K562 (cell line): ENCODE measurements around the gene BTF3L4. TPM values are rescaled to one million over a fixed set of nuclear protein-coding genes. Genes with fewer than 3 reads are reported as not detected.

ENCODE experiments used
- BRD4 ChIP-seq: fragments of 200-600 bp; sonication (generic); IDR thresholded peaks from 2 replicates; pipeline ENCODE4 v1.6.1; 2017; ENCODE audit warnings: inconsistent platforms
- FIP1L1 ChIP-seq: fragments of 200-400 bp; formaldehyde crosslinking; IDR thresholded peaks from 2 replicates; pipeline ENCODE4 v1.6.1; 2018; ENCODE audit warnings: mild to moderate bottlenecking, low read depth, low read length; ENCODE audit not compliant: poor library complexity, severe bottlenecking
- HEY1 ChIP-seq: fragments of 250-450 bp; sonication (Bioruptor Pico); IDR thresholded peaks from 2 replicates; pipeline ENCODE4 v1.5.0; 2020; ENCODE audit warnings: mild to moderate bottlenecking, moderate library complexity, borderline replicate concordance
- KDM1A ChIP-seq, 2 experiments: fragments of 450-650 bp; IDR thresholded peaks; 2 replicates each; pipeline ENCODE4 v1.6.1; 2016; ENCODE audit warnings: mild to moderate bottlenecking in 2 of 2
- MCM2 ChIP-seq: fragments of 450-650 bp; IDR thresholded peaks from 2 replicates; pipeline ENCODE4 v1.6.1; 2017; ENCODE audit warnings: low read depth, mild to moderate bottlenecking
- SMARCC2 ChIP-seq: fragments of 450-650 bp; IDR thresholded peaks from 2 replicates; pipeline ENCODE4 v1.6.1; 2017; ENCODE audit warnings: antibody characterized with exemption, moderate library complexity, mild to moderate bottlenecking, low read depth
- ZNF12 ChIP-seq: sonication (generic); formaldehyde crosslinking; IDR thresholded peaks from 2 replicates; pipeline ENCODE4 v1.4.0; 2020; ENCODE audit warnings: mild to moderate bottlenecking, missing genetic modification reagents
- polyA plus RNA-seq, 8 experiments: library from polyadenylated mRNA; depleted of rRNA in 4 of 8; stranded (reverse) in 5 of 8; unstranded in 3 of 8; fragments of >200 nt; fragmentation: Nextera tagmentation in 2 of 8; fragmentation: Illumina TruSeq in 1 of 8; extraction: Ambion mirVana in 2 of 8; extraction: Trizol in 1 of 8; gene quantifications; 2 replicates each; pipeline versions ENCODE4 v1.2.1 to v1.2.3, GENCODE V29; 2011 to 2014; ENCODE audit warnings: inconsistent platforms in 1 of 8, missing spikeins in 1 of 8
- total RNA-seq, 7 experiments: library from RNA; depleted of rRNA in 6 of 7; stranded (reverse); fragments of >200 nt in 6 of 7; fragmentation: Illumina TruSeq in 2 of 7; extraction: Trizol in 2 of 7; gene quantifications; 2 replicates each; pipeline versions ENCODE4 v1.2.1 to v1.2.3, GENCODE V29; 2011 to 2021; ENCODE audit warnings: low replicate concordance in 1 of 7
- TF ChIP-seq, protein P1 (sequence below), 2 experiments: fragments of 450-650 bp in 1 of 2; sonication (generic) in 1 of 2; formaldehyde crosslinking in 1 of 2; IDR thresholded peaks in 1 of 2; conservative IDR thresholded peaks in 1 of 2; 2 replicates each; pipeline versions ENCODE4 v1.6.1 to v1.8.1; 2016 to 2023; ENCODE audit warnings: mild to moderate bottlenecking in 2 of 2, moderate library complexity in 2 of 2, inconsistent platforms in 1 of 2, missing genetic modification reagents in 1 of 2
- TF ChIP-seq, protein P2 (sequence below), 3 experiments: fragments of 200-800 bp in 1 of 3; fragments of 250-450 bp in 1 of 3; fragments of 450-650 bp in 1 of 3; sonication (Bioruptor Pico) in 1 of 3; sonication (Bioruptor generic) in 1 of 3; formaldehyde crosslinking in 1 of 3; IDR thresholded peaks; 2 replicates each; pipeline versions ENCODE4 v1.6.1 to v1.8.0; 2016 to 2022; ENCODE audit warnings: mild to moderate bottlenecking in 2 of 3, missing genetic modification characterization in 2 of 3, missing compliant biosample characterization in 1 of 3, moderate library complexity in 1 of 3

The BTF3L4 gene
- total and polyA plus RNA-seq, 9 of the 15 experiments (the other 6 are each of a cell fraction or from before 2014, with no cell fraction given): 40.1 to 106 (median 88.8) TPM

DNA sequence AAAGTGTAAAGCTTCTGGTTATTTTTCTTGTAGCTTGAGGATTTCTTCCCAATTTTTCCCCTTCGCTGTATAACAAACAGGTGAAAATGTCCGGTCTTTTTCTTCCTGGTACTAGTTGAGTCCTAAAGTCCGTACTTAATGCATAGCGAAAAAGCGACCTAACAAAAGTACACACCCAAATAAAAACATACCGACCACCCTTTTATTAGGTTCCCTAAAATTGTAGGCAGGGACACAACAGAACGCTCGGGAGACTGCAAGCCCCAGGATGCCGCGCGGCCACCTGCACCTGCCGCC, 281 bp upstream of the BTF3L4 start (continued):
- TF ChIP-seq, protein P1, sequence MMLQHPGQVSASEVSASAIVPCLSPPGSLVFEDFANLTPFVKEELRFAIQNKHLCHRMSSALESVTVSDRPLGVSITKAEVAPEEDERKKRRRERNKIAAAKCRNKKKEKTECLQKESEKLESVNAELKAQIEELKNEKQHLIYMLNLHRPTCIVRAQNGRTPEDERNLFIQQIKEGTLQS (IDR thresholded peaks at IDR 0.05): no peak; the same call in 1 of the 2 replicates
- TF ChIP-seq, protein P1 (CRISPR knock-in tag; conservative IDR thresholded peaks at IDR 0.05): peak; percentile 54; the same call in 1 of the 2 replicates
- TF ChIP-seq, protein P2, sequence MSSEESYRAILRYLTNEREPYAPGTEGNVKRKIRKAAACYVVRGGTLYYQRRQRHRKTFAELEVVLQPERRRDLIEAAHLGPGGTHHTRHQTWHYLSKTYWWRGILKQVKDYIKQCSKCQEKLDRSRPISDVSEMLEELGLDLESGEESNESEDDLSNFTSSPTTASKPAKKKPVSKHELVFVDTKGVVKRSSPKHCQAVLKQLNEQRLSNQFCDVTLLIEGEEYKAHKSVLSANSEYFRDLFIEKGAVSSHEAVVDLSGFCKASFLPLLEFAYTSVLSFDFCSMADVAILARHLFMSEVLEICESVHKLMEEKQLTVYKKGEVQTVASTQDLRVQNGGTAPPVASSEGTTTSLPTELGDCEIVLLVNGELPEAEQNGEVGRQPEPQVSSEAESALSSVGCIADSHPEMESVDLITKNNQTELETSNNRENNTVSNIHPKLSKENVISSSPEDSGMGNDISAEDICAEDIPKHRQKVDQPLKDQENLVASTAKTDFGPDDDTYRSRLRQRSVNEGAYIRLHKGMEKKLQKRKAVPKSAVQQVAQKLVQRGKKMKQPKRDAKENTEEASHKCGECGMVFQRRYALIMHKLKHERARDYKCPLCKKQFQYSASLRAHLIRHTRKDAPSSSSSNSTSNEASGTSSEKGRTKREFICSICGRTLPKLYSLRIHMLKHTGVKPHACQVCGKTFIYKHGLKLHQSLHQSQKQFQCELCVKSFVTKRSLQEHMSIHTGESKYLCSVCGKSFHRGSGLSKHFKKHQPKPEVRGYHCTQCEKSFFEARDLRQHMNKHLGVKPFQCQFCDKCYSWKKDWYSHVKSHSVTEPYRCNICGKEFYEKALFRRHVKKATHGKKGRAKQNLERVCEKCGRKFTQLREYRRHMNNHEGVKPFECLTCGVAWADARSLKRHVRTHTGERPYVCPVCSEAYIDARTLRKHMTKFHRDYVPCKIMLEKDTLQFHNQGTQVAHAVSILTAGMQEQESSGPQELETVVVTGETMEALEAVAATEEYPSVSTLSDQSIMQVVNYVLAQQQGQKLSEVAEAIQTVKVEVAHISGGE (CRISPR knock-in tag; IDR thresholded peaks at IDR 0.05): 0 out of 6 replicates have a peak, but pooled peaks of 1 of the 3 experiments have one; percentile 18
- TF ChIP-seq MCM2 (no peak), HEY1 (CRISPR knock-in tag) (0 out of 2 replicates have a peak, but pooled peaks have one; percentile 60), BRD4 (0 out of 2 replicates have a peak, but pooled peaks have one; percentile 19), SMARCC2 (0 out of 2 replicates have a peak, but pooled peaks have one; percentile 11), FIP1L1 (no peak), KDM1A (IDR thresholded peaks at IDR 0.05) (peak in 1 of 2 experiments; percentile 76; a peak in 3 of 4 replicates), ZNF12 (no peak)
- TF ChIP-seq, all 486 proteins: peak for 28
